Activated T-cell treated with anti-CD3 and anti-CD28 coated beads, Interleukin-2, amount 50 U/mL, for 72 hours (primary cell): Measurements from ENCODE around the gene CAPNS1. TPM values are rescaled to one million over a fixed set of nuclear protein-coding genes. Genes with fewer than 3 reads are reported as not detected.

ENCODE experiments used
- ATAC-seq, 2 donors: fragments of 150-1000 bp; cut with Tn5 transposase; replicated peaks in 1 of 2; 2 replicates each; pipeline ENCODE4 v1.10.0; 2021; ENCODE audit warnings: moderate library complexity in 2 of 2, mild to moderate bottlenecking in 1 of 2
- DNase-seq, 2 donors: peaks; one replicate each; pipeline ENCODE4 v3.0.0; 2021 to 2022; ENCODE audit warnings: mixed read lengths in 1 of 2
- H3K27ac Mint-ChIP-seq: one replicate; pipeline ENCODE4 v1.8.0; 2022; ENCODE audit warnings: mild to moderate bottlenecking, moderate library complexity, mixed read lengths
- H3K27me3 Mint-ChIP-seq: one replicate; pipeline ENCODE4 v1.8.0; 2022; ENCODE audit warnings: low read depth, mixed read lengths
- H3K36me3 Mint-ChIP-seq, 2 donors: one replicate each; pipeline ENCODE4 v1.8.0; 2022; ENCODE audit warnings: mixed read lengths in 2 of 2, mild to moderate bottlenecking in 1 of 2; ENCODE audit not compliant: insufficient read depth in 2 of 2
- H3K4me1 Mint-ChIP-seq: one replicate; pipeline ENCODE4 v1.8.0; 2022; ENCODE audit warnings: low read depth, mixed read lengths
- H3K4me3 Mint-ChIP-seq, 2 donors: one replicate each; pipeline ENCODE4 v1.8.0; 2022; ENCODE audit warnings: mild to moderate bottlenecking in 2 of 2, mixed read lengths in 2 of 2, moderate library complexity in 2 of 2
- H3K9me3 Mint-ChIP-seq, 2 donors: one replicate each; pipeline ENCODE4 v1.8.0; 2022; ENCODE audit warnings: mixed read lengths in 2 of 2
- total RNA-seq, 2 donors: library from RNA; stranded (reverse); gene quantifications; one replicate each; pipeline ENCODE4 v1.2.3, GENCODE V29; 2022

CAPNS1 gene
- 100 to 1,000 TPM; 361 to 382 TPM for total RNA-seq

- DNase-seq, result peak; percentile 95 to 98
- Mint-ChIP-seq H3K4me3 (peak within 1 kb of the TSS; percentile 89 to 97), H3K27ac (peak within 1 kb of the TSS; percentile 94), H3K27me3 (no peaks in the 10 kb centered on the region), H3K36me3 (peaks cover 13 to 14% of the 10 kb centered on the region in 2 donors), H3K4me1 (peaks cover 29% of the 10 kb centered on the region), H3K9me3 (no peaks in the 10 kb centered on the region)
- peak; percentile 79 to 81 for ATAC-seq
Observed at GRCh38 chr19:36139473-36140303, at the start of gene CAPNS1. Gene CAPNS1, plus strand, starts transcription at chr19:36140066. Its CDS starts 946 bp downstream, at chr19:36141012.

GRCh38 chr19:36090910-36091695 lies 48.8 kb upstream of the CAPNS1 start:
- no peaks in the 10 kb centered on the region for H3K27me3 Mint-ChIP-seq
- H3K27ac Mint-ChIP-seq, result no peak overlapping the region
- no peaks in the 10 kb centered on the region for H3K9me3 Mint-ChIP-seq
- ATAC-seq (no peak), DNase-seq (no peak)
- peaks cover 9% of the 10 kb centered on the region in 2 donors for H3K36me3 Mint-ChIP-seq
- H3K4me3 Mint-ChIP-seq, result no peak overlapping the region
- H3K4me1 Mint-ChIP-seq, result peaks cover 17% of the 10 kb centered on the region

GRCh38 chr19:36092566-36092965 lies 47.3 kb upstream of the CAPNS1 start:
- H3K27ac Mint-ChIP-seq, result peak overlapping the region; percentile 63
- DNase-seq (no peak), ATAC-seq (peak; percentile 2 to 8)
- no peaks in the 10 kb centered on the region for H3K9me3 Mint-ChIP-seq
- no peaks in the 10 kb centered on the region for H3K27me3 Mint-ChIP-seq
- peaks cover 12 to 15% of the 10 kb centered on the region in 2 donors for H3K36me3 Mint-ChIP-seq
- peaks cover 17% of the 10 kb centered on the region for H3K4me1 Mint-ChIP-seq
- H3K4me3 Mint-ChIP-seq, result peak overlapping the region; percentile 52 to 69

- peaks cover 17% of the 10 kb centered on the region for H3K4me1 Mint-ChIP-seq
- peak; percentile 79 to 87 for ATAC-seq
- H3K9me3 Mint-ChIP-seq, result no peaks in the 10 kb centered on the region
- H3K27ac Mint-ChIP-seq, result peak overlapping the region; percentile 18
- peak; percentile 26 to 30 for DNase-seq
- no peaks in the 10 kb centered on the region for H3K27me3 Mint-ChIP-seq
- H3K36me3 Mint-ChIP-seq, result peaks cover 12 to 15% of the 10 kb centered on the region in 2 donors
- H3K4me3 Mint-ChIP-seq, result peak overlapping the region; percentile 52 to 69
Observed at GRCh38 chr19:36093146-36093662, 46.7 kb upstream of the CAPNS1 start.

DNA sequence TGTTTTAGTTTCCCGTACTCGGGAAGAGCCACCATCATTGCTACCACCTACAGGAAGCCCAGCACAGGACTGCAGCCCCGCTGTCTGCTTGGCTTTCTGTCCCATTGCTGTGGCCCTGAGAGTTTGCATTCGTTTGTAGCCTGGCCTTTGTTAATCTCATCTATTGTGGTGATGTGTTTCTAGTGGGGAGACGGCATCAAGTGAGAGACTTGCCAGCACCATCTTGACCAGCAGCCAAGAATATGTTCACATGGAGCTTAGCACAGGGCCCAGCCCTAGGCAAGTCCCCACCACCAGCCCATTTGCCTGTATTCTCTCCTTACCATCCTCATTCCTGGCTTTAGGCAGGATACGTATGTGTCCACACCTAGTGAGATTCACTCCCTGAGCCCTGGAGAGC lies 46.2 kb upstream of the CAPNS1 start:
- ATAC-seq (peak in 1 of 2 donors; percentile 33), DNase-seq (no peak)
- peaks cover 12 to 17% of the 10 kb centered on the region in 2 donors for H3K36me3 Mint-ChIP-seq
- peak overlapping the region in 1 of 2 donors; percentile 21 for H3K4me3 Mint-ChIP-seq
- peak overlapping the region; percentile 18 for H3K27ac Mint-ChIP-seq
- no peaks in the 10 kb centered on the region for H3K9me3 Mint-ChIP-seq
- peaks cover 17% of the 10 kb centered on the region for H3K4me1 Mint-ChIP-seq
- no peaks in the 10 kb centered on the region for H3K27me3 Mint-ChIP-seq

- no peak for DNase-seq
- H3K27ac Mint-ChIP-seq, result no peak overlapping the region
- peaks cover 12 to 17% of the 10 kb centered on the region in 2 donors for H3K36me3 Mint-ChIP-seq
- H3K27me3 Mint-ChIP-seq, result no peaks in the 10 kb centered on the region
- H3K9me3 Mint-ChIP-seq, result no peaks in the 10 kb centered on the region
- H3K4me1 Mint-ChIP-seq, result peaks cover 17% of the 10 kb centered on the region
- H3K4me3 Mint-ChIP-seq, result no peak overlapping the region
- ATAC-seq, result no peak
Observed at GRCh38 chr19:36097036-36097435, 42.8 kb upstream of the CAPNS1 start.

- ATAC-seq, result no peak
- Mint-ChIP-seq H3K27ac (no peak overlapping the region), H3K4me3 (no peak overlapping the region), H3K27me3 (no peaks in the 10 kb centered on the region), H3K9me3 (no peaks in the 10 kb centered on the region), H3K36me3 (peaks cover 5 to 8% of the 10 kb centered on the region in 2 donors), H3K4me1 (no peaks in the 10 kb centered on the region)
- no peak for DNase-seq
Observed at GRCh38 chr19:36099166-36099785, 40.6 kb upstream of the CAPNS1 start.

DNA sequence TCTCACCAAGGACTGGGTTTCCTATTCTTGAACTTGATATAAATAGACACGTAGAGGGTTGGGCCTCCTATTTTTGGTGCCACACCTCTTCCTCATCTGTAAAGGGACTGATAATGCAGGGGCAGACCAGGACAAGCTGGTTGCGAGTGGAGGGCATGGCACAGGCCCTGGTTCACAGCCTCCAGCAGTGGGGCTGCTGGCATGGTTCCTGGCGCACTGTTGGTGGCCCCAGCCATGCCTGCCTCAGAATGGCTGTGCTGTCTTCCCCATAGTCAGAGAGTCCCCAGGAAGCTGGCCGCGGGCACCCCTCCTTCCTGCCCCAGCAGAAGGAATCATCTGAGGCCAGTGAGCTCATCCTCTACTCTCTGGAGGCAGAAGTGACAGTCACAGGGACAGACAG lies 39.4 kb upstream of the CAPNS1 start:
- Mint-ChIP-seq H3K4me3 (no peak overlapping the region), H3K9me3 (no peaks in the 10 kb centered on the region), H3K36me3 (peaks cover 3 to 8% of the 10 kb centered on the region in 2 donors), H3K27me3 (no peaks in the 10 kb centered on the region), H3K4me1 (no peaks in the 10 kb centered on the region), H3K27ac (no peak overlapping the region)
- no peak for ATAC-seq
- no peak for DNase-seq

DNA sequence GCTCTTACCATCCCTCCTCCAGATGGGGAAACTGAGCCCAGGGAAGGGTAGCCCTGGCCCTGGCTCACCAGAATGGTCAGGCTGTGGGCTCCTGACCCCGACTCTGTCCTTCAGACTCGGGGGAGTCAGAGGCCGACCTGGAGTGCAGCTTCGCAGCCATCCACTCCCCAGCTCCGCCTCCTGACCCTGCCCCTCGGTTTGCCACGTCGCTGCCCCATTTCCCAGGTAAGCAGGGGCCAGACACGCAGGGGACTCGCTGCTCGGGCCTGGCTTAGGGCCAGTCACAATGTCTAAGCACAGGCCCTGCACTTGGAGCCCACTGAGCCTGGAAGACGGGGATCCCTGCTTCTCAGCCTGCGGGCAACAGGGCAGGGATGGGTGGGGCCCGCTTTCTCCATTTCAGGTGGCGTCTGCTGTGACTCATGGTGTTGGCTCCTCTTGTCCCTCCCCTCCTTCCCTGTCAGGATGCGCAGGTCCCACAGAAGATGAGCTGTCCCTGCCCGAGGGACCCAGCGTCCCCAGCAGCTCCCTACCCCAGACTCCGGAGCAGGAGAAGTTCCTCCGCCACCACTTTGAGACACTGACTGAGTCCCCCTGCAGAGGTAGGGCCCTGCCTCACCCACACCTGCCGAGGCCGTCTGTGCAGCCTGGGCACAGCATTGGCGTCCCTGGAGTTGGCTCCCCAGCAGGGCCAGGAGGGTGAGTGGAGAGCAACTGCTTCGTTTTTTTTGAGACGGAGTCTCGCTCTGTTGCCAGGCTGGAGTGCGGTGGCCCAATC lies 38.1 kb upstream of the CAPNS1 start:
- Mint-ChIP-seq H3K4me3 (no peak overlapping the region), H3K27me3 (no peaks in the 10 kb centered on the region), H3K27ac (no peak overlapping the region), H3K4me1 (no peaks in the 10 kb centered on the region), H3K9me3 (no peaks in the 10 kb centered on the region), H3K36me3 (peaks cover 3 to 7% of the 10 kb centered on the region in 2 donors)
- ATAC-seq (no peak), DNase-seq (no peak)

DNA sequence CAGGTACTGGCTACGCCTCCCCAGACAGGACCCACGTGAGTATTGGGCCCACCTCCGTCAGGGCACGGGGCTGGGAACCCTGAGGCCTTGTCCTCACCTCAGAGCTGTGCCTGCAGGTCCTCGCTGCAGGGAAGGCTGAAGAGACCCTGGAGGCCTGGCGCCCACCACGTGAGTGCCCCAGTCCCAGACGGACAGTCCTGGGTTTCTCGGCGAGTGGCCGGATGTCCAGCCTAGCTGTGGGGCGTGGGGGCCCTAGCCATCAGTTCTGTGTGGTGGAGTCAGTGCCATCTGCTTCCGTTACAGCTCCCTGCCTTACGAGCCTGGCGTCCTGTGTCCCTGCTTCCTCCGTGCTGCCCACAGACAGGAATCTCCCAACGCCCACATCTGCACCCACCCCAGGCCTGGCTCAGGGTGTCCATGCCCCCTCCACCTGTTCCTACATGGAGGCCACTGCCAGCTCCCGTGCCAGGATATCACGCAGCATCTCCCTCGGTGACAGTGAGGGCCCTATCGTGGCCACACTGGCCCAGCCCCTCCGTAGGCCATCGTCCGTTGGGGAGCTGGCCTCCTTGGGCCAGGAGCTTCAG lies 36.7 kb upstream of the CAPNS1 start:
- no peak overlapping the region for H3K4me3 Mint-ChIP-seq
- ATAC-seq (no peak), DNase-seq (no peak)
- no peaks in the 10 kb centered on the region for H3K27me3 Mint-ChIP-seq
- H3K36me3 Mint-ChIP-seq, result peaks cover 0 to 2% of the 10 kb centered on the region in 2 donors
- no peak overlapping the region for H3K27ac Mint-ChIP-seq
- no peaks in the 10 kb centered on the region for H3K4me1 Mint-ChIP-seq
- H3K9me3 Mint-ChIP-seq, result no peaks in the 10 kb centered on the region

GRCh38 chr19:36103842-36104552 lies 35.9 kb upstream of the CAPNS1 start:
- no peaks in the 10 kb centered on the region for H3K36me3 Mint-ChIP-seq
- no peak overlapping the region for H3K4me3 Mint-ChIP-seq
- H3K4me1 Mint-ChIP-seq, result no peaks in the 10 kb centered on the region
- no peaks in the 10 kb centered on the region for H3K9me3 Mint-ChIP-seq
- no peak for ATAC-seq
- DNase-seq, result no peak
- H3K27ac Mint-ChIP-seq, result no peak overlapping the region
- no peaks in the 10 kb centered on the region for H3K27me3 Mint-ChIP-seq
